Muscle of leg (tissue), 11 donors: ENCODE data around the gene KCNG1. TPM values are rescaled to one million over a fixed set of nuclear protein-coding genes. Genes with fewer than 3 reads are reported as not detected.

Experiments
- DNase-seq: peaks from one replicate; pipeline ENCODE4 v3.0.0; 2013
- H3K27ac ChIP-seq: one replicate; pipeline ENCODE4 v1.5.1; 2013; ENCODE audit warnings: mild to moderate bottlenecking, low read length, control low read depth
- H3K27me3 ChIP-seq: one replicate; pipeline ENCODE4 v1.6.1; 2013; ENCODE audit warnings: low read length; ENCODE audit not compliant: control insufficient read depth, insufficient read depth
- H3K36me3 ChIP-seq: one replicate; pipeline ENCODE4 v1.6.1; 2013; ENCODE audit warnings: low read length; ENCODE audit not compliant: control insufficient read depth, insufficient read depth
- H3K4me1 ChIP-seq: one replicate; pipeline ENCODE4 v1.6.1; 2013; ENCODE audit warnings: low read length; ENCODE audit not compliant: control insufficient read depth, insufficient read depth
- H3K4me3 ChIP-seq: one replicate; pipeline ENCODE4 v1.5.1; 2013; ENCODE audit warnings: low read length, control low read depth
- H3K9me3 ChIP-seq: replicated peaks from 2 replicates; pipeline ENCODE4 v1.6.1; 2013; ENCODE audit warnings: low read depth, low read length; ENCODE audit not compliant: control insufficient read depth
- WGBS: methylation state at CpG from one replicate; pipeline ENCODE4 v1.1.5; 2013; ENCODE audit warnings: missing lambda C conversion rate; ENCODE audit not compliant: insufficient coverage; 5-methylcytosine and 5-hydroxymethylcytosine counted together
- polyA plus RNA-seq, 8 donors: library from polyadenylated mRNA; unstranded; fragments of 120-200 nt; gene quantifications; one replicate each; pipeline versions ENCODE4 v1.2.1 to v1.2.3, GENCODE V29; 2013; ENCODE audit warnings: inconsistent platforms in 1 of 8, low replicate concordance in 1 of 8; ENCODE audit not compliant: insufficient read length in 8 of 8, insufficient read depth in 1 of 8
- total RNA-seq: library from RNA; stranded (reverse); fragments of 120-200 nt; gene quantifications from one replicate; pipeline ENCODE4 v1.2.4, GENCODE V29; 2013

KCNG1 gene
- total and polyA plus RNA-seq, 9 donors: 0.27 to 2.2 (median 0.54) TPM

DNA sequence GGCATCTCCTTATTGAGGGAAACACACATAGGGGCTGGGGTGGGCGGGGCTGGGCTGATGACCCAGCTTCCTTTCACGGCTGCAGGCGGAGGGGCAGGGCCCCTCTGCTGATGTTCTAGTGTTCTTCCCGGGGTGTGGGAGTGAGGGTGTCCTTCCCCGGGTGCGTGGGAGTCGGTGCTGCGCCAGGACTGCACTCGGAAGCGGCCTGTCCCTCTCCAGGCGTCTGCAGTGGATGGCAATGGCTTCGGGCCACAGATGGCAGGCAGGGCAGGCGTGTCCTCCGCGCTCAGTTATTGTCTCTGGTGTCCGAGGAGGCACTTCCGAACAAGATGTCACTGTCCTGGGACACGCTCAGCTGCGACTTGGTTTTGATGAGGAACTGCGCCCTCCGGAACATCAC, 19.2 kb downstream of the KCNG1 start:
- H3K9me3 ChIP-seq: no peaks in the 10 kb centered on the region
- H3K27me3 ChIP-seq: peaks cover 16% of the 10 kb centered on the region
- no peak for DNase-seq
- no peak overlapping the region for H3K4me3 ChIP-seq
- H3K4me1 ChIP-seq: no peaks in the 10 kb centered on the region
- H3K36me3 ChIP-seq: no peaks in the 10 kb centered on the region
- no peak overlapping the region for H3K27ac ChIP-seq
- 79% methylated on average over 21 of the region's 21 CpGs for WGBS

DNA sequence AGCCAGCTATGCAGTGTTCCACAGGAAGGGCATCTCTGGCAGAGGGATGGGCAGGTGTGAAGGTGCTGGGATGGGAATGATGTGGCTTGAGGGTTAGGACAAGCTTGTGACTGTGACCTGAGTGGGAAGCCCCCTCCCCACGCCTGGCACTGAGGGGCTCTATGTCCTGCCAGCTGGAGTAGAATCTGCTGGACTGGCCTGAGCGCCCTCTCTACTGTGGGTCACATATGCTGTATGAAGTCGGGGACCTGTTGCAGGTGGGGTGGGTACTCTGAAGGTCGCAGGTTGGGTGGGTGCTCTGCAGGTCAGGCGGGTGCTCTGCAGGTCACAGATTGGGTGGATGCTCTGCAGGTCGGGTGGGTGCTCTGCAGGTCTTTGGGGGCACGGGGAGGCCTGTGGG, 20.3 kb downstream of the KCNG1 start:
- no peaks in the 10 kb centered on the region for H3K4me1 ChIP-seq
- H3K27ac ChIP-seq: no peak overlapping the region
- H3K27me3 ChIP-seq: peaks cover 16% of the 10 kb centered on the region
- H3K36me3 ChIP-seq: no peaks in the 10 kb centered on the region
- H3K4me3 ChIP-seq: no peak overlapping the region
- no peaks in the 10 kb centered on the region for H3K9me3 ChIP-seq
- no peak for DNase-seq
- 84% methylated on average over 4 of the region's 7 CpGs for WGBS

DNA sequence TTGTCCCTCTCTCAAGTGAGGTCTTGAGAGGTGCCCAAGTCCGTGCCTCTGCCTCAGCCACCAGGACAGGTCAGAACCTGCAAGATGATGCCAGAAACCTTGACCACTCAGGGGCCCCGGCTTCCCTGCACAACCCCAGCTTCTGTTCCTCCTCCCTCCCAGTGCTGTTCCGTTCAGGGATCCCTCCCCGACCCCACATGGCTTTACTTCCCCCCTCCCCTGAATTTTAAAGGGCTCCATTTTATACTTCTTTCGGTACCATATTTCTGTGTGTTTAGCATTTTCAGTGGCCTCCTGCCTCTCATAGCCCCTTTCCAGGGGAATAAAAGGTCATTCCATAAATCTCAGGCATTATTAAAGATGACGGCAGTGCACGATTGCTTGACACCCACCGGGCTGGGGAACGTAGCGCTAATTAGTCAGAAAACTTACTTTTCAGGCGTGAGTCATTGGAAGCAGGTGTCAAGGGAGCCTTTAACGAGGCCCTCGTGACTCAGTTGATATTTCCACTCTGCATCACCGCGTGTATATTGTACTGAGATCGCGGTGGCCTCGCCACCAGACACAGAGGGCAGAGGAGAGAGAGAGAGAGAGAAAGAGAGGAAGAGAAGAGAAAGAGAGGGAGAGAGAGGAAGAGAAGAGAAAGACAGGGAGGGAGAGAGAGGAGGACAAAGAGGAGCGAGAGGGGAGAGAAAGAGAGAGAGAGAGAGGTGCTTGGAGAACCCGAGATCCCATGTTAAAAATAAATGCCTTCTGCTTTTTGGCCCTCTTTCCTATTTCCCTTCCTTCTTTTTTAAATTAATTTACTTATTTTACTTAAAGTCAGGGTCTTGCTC, 21.3 kb downstream of the KCNG1 start:
- 46% methylated on average over 16 of the region's 20 CpGs for WGBS
- Histone ChIP-seq H3K27me3 (peaks cover 24% of the 10 kb centered on the region), H3K27ac (no peak overlapping the region), H3K4me1 (no peaks in the 10 kb centered on the region), H3K9me3 (no peaks in the 10 kb centered on the region), H3K36me3 (no peaks in the 10 kb centered on the region), H3K4me3 (no peak overlapping the region)
- DNase-seq: no peak

DNA sequence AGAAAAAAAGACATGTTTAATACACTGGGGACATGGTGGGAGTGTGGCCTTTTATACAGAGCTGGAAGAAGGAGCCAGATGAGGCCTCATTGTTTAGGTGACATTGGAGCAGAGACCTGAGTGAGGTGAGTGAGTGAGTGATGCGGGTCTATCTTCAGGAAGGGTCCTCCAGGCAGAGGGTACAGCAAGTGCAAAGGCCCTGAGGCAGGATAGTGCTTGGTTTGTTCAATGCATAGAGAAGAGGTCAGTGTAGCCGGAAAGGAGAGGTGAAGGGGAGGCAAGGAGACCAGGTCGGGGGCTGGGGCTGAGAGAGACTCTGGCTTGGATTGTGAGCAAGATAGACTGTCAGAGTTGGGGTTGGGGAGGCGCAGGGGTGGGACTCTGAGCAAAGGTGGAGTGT, 23.6 kb downstream of the KCNG1 start:
- Histone ChIP-seq H3K36me3 (no peaks in the 10 kb centered on the region), H3K27ac (no peak overlapping the region), H3K4me1 (no peaks in the 10 kb centered on the region), H3K4me3 (no peak overlapping the region), H3K27me3 (peaks cover 25% of the 10 kb centered on the region), H3K9me3 (no peaks in the 10 kb centered on the region)
- 78% methylated on average over 4 of the region's 4 CpGs for WGBS
- DNase-seq: no peak

DNA sequence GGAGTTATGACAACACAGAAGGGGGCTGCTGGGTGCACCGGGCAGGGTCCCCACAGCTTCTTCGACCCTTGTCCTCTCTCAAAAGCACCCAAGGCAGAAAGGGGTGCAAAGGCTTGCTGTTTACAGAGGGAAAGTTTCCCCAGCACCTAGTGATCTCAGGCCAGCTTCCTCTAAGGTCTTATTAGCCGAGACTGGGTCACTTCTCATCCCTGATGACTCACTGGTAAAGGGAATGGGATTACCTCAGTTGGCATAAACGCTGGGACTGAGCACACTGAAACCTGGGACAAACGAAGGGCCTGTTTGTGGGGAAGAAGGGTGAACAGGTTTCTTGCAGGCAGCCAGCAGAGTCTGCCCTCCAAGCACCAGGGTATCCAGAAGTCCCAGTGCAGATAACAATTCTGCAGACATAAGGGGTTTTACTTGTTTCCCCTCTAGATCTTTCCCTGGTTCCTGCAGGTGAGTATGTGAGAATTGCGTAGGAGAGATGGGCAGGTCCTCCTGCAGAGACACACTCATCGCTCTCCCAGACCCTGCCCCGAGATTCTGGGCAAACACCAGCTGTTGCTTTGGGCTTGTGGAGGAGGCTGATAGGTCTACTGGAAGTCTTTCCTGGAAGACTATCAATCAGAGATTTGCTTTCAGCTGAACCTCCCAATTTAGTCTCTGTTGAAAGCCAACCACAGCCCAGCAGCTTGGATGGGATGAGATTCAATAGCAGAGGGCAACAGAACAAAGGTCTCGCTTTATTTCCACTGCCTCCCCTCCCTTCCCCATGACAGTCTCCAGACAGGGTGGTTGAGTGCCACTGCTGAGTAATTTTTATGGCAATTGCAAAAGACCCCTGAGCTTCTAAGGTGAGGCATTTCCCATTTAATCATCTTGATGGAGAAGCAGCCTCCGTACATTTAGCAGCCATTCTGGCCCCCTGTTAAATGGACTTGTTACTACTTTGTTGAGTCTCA, 25.7 kb downstream of the KCNG1 start:
- Histone ChIP-seq H3K9me3 (no peaks in the 10 kb centered on the region), H3K27ac (no peak overlapping the region), H3K36me3 (no peaks in the 10 kb centered on the region), H3K4me3 (no peak overlapping the region), H3K4me1 (no peaks in the 10 kb centered on the region), H3K27me3 (peaks cover 23% of the 10 kb centered on the region)
- DNase-seq: no peak
- 62% methylated on average over 3 of the region's 10 CpGs for WGBS

DNA sequence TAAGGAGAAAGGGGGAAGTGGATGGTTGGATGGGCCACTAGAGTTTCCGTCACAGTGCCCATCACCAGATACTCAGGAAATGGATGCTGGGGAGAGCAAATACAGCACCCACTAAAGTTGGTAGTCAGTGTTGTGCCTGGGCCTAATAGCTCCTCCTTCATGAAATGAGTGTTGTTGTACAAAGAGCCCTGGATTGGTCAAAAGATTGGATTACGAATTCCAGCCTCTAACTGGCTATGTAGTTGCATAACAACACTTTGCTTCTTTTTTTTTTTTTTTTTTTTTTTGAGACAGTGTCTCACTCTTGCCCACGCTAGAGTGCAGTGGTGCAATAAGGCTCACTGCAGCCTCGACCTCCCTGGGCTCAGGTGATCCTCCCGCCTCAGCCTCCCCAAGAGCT, 27.4 kb downstream of the KCNG1 start:
- no peak for DNase-seq
- H3K4me3 ChIP-seq: no peak overlapping the region
- no peak overlapping the region for H3K27ac ChIP-seq
- no peaks in the 10 kb centered on the region for H3K4me1 ChIP-seq
- H3K27me3 ChIP-seq: peaks cover 18% of the 10 kb centered on the region
- no CpG with 5 or more reads among the region's 5 CpGs for WGBS
- no peaks in the 10 kb centered on the region for H3K36me3 ChIP-seq
- no peaks in the 10 kb centered on the region for H3K9me3 ChIP-seq

DNA sequence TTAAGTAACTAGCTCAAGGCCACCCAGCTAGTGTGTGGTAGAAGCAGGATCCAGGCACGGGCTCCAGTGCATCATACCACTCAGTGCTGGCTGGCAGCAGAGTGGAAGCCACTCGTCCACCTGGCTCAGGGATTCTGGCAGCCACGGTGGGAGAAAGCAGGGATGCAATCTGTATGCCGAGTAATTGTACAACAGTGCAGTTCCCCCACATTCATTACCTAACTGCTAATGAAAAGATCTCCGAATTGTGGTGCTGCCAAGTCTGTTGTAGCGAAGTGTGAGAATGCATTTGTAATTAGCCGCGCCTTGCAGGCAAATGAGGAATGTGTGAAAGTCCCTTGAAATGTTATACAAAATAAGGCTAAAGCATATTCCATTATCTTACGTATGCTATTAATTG, 29.0 kb downstream of the KCNG1 start:
- WGBS: no CpG with 5 or more reads among the region's 9 CpGs

DNA sequence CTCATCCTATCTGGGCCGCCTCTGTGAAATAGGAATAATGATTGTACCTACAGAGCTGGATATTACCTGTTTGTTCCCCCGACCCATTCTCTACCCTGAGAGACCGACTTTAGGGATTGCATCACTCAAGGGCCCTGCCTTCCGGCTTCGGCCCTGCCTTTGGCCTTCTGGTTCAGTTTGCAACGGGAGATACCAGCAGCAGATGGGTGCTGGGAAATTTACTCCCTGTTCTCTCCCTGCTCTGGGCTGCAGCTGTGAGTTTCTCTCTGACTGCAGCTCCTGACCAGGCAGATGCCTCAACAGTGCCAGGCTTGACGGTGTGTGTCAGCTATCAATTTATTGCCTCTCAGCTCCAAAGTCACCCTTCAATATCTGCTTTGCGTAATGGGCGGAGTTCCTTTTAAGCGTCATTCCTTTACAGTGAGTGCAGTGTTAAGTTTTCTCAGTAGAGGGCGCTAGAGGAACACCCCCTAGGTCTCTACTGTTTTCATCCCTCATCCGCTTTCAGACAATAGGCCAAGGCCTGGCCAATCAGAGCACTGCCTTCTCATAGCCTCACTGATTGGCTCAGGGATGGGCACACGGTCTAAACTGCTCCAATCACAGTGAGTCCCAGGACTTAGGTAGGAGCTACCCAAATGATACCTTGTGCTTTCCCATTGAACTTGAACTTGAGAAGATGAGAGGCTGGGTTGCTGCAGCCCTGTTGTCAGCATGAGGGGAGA, 30.0 kb downstream of the KCNG1 start:
- peaks cover 12% of the 10 kb centered on the region for H3K27me3 ChIP-seq
- H3K4me3 ChIP-seq: no peak overlapping the region
- H3K4me1 ChIP-seq: no peaks in the 10 kb centered on the region
- no peak overlapping the region for H3K27ac ChIP-seq
- no peak for DNase-seq
- WGBS: 39% methylated on average over 10 of the region's 13 CpGs
- no peaks in the 10 kb centered on the region for H3K9me3 ChIP-seq
- no peaks in the 10 kb centered on the region for H3K36me3 ChIP-seq

More for the DNA sequence above, 29.0 kb downstream of the KCNG1 start:
- no peak overlapping the region for H3K4me3 ChIP-seq
- H3K36me3 ChIP-seq: no peaks in the 10 kb centered on the region
- no peak overlapping the region for H3K27ac ChIP-seq
- DNase-seq: no peak
- no peaks in the 10 kb centered on the region for H3K4me1 ChIP-seq
- peaks cover 12% of the 10 kb centered on the region for H3K27me3 ChIP-seq
- H3K9me3 ChIP-seq: no peaks in the 10 kb centered on the region

DNA sequence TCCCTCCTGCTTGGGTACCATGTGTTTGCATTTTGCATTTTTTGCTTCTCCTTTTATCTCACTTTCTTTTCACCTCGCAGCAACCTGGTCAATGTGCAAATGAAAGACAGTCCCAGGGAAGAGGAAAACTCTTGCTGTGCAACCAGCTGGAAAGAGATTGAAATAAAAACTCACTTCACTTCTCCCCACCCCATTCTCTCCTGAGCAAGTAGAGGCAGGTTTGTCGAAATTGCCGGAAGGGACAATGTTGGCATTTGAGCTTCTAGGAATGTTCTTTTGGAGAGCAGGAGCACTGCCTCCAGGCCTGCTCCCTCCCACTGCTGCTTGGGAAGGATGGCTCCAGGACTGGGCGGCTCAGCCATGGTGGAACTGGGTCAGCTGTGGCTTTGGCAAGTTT, 30.6 kb downstream of the KCNG1 start:
- peaks cover 9% of the 10 kb centered on the region for H3K27me3 ChIP-seq
- no peak for DNase-seq
- no peaks in the 10 kb centered on the region for H3K9me3 ChIP-seq
- H3K36me3 ChIP-seq: no peaks in the 10 kb centered on the region
- 43% methylated on average over 3 of the region's 4 CpGs for WGBS
- H3K27ac ChIP-seq: no peak overlapping the region
- no peak overlapping the region for H3K4me3 ChIP-seq
- H3K4me1 ChIP-seq: no peaks in the 10 kb centered on the region

DNA sequence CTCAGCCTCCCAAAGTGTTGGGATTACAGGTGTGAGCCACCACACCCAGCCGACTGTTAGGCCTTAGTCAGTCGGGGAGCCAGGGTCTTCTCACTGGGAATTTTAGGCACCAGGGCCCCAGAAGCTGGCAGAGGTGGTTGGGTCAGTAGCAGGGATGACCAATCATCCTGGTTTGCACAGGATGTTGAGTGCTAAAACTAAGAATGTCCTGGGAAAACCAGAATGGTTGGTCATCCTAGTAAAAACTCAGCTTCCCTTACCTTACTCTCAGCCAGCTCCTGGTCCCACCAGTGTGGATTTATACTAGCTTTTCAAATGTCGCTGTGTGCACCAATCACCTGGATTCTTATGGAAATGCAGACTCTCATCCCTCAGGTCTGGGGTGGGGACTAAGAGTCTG, 31.8 kb downstream of the KCNG1 start:
- Histone ChIP-seq H3K36me3 (no peaks in the 10 kb centered on the region), H3K9me3 (no peaks in the 10 kb centered on the region), H3K27me3 (peaks cover 4% of the 10 kb centered on the region), H3K27ac (no peak overlapping the region), H3K4me1 (no peaks in the 10 kb centered on the region), H3K4me3 (no peak overlapping the region)
- DNase-seq: no peak
- no CpG with 5 or more reads among the region's 3 CpGs for WGBS
